ENCODE data around the gene ST3GAL3. TPM values are rescaled to one million over a fixed set of nuclear protein-coding genes. Genes with fewer than 3 reads are reported as not detected.

The ST3GAL3 gene
- total RNA-seq, 1 experiment from 2014 or later: 19.3 TPM

GRCh38 chr1:43962324-43962723 lies 255.0 kb downstream of the ST3GAL3 start:
- CTCF ChIA-PET: no interaction called here
- no TSS peak for BruUV-seq (replicated peaks)

GRCh38 chr1:43963006-43963405 lies 255.7 kb downstream of the ST3GAL3 start:
- H3K79me2 ChIP-seq (ENCODE audit: low read depth): no peaks in the 10 kb centered on the region
- no peaks in the 10 kb centered on the region for H3K27me3 ChIP-seq (ENCODE audit: insufficient read depth, low read depth)
- no peak overlapping the region for H3K27ac ChIP-seq
- DNase-seq: no peak
- intact Hi-C loops (cut with micrococcal nuclease; ENCODE audit: unreplicated experiment): no loop called here
- no peaks in the 10 kb centered on the region for H3F3A ChIP-seq (ENCODE audit: insufficient read depth, low read depth)
- H3K4me2 ChIP-seq: no peak overlapping the region
- H3K9me3 ChIP-seq (ENCODE audit: insufficient read depth, low read depth): no peaks in the 10 kb centered on the region
- no peak for TF ChIP-seq EZH2 (IDR thresholded peaks at IDR 0.05; ENCODE audit: low read depth)
- TF ChIP-seq CTCF (conservative IDR thresholded peaks at IDR 0.05): no peak
- H3K9me2 ChIP-seq (ENCODE audit: insufficient read depth): no peaks in the 10 kb centered on the region
- H3K4me1 ChIP-seq (replicated peaks; ENCODE audit: insufficient read depth): no peaks in the 10 kb centered on the region
- no peaks in the 10 kb centered on the region for H3K36me3 ChIP-seq (ENCODE audit: low read depth)
- no peak overlapping the region for H3K4me3 ChIP-seq
- H4K20me1 ChIP-seq (ENCODE audit: insufficient read depth): no peaks in the 10 kb centered on the region
- no TSS peak for BruUV-seq (replicated peaks)
- ChIA-PET POLR2A (ENCODE audit: unreplicated experiment) (no interaction called here), CTCF (no interaction called here)
- H2AFZ ChIP-seq: no peak overlapping the region

More at GRCh38 chr1:43962324-43962723, 255.0 kb downstream of the ST3GAL3 start:
- Histone ChIP-seq H3K36me3 (ENCODE audit: low read depth) (no peaks in the 10 kb centered on the region), H3K27me3 (ENCODE audit: insufficient read depth, low read depth) (no peaks in the 10 kb centered on the region), H4K20me1 (ENCODE audit: insufficient read depth) (no peaks in the 10 kb centered on the region), H3K9me3 (ENCODE audit: insufficient read depth, low read depth) (no peaks in the 10 kb centered on the region), H3K27ac (no peak overlapping the region), H2AFZ (no peak overlapping the region), H3K4me1 (replicated peaks; ENCODE audit: insufficient read depth) (no peaks in the 10 kb centered on the region), H3K4me3 (no peak overlapping the region), H3F3A (ENCODE audit: insufficient read depth, low read depth) (no peaks in the 10 kb centered on the region), H3K4me2 (no peak overlapping the region), H3K79me2 (ENCODE audit: low read depth) (no peaks in the 10 kb centered on the region), H3K9me2 (ENCODE audit: insufficient read depth) (no peaks in the 10 kb centered on the region)
- no peak for DNase-seq
- POLR2A ChIA-PET (ENCODE audit: unreplicated experiment): no interaction called here
- intact Hi-C loops (cut with micrococcal nuclease; ENCODE audit: unreplicated experiment): no loop called here
- TF ChIP-seq CTCF (conservative IDR thresholded peaks at IDR 0.05) (no peak), EZH2 (IDR thresholded peaks at IDR 0.05; ENCODE audit: low read depth) (no peak)

- H3K9me2 ChIP-seq (ENCODE audit: insufficient read depth): no peaks in the 10 kb centered on the region
- no peaks in the 10 kb centered on the region for H3K4me1 ChIP-seq (replicated peaks; ENCODE audit: insufficient read depth)
- CTCF ChIA-PET: interaction anchor here (0.7 kb wide), 1 partner anchor 1747 kb away, joined by 6 read pairs; no protein-coding TSS in a partner anchor
- H3K9me3 ChIP-seq (ENCODE audit: insufficient read depth, low read depth): no peaks in the 10 kb centered on the region
- intact Hi-C loops (cut with micrococcal nuclease; ENCODE audit: unreplicated experiment): no loop called here
- no peak for DNase-seq
- no peak overlapping the region for H3K27ac ChIP-seq
- no peak overlapping the region for H2AFZ ChIP-seq
- POLR2A ChIA-PET (ENCODE audit: unreplicated experiment): no interaction called here
- no peak overlapping the region for H3K4me2 ChIP-seq
- no peaks in the 10 kb centered on the region for H4K20me1 ChIP-seq (ENCODE audit: insufficient read depth)
- H3K27me3 ChIP-seq (ENCODE audit: insufficient read depth, low read depth): no peaks in the 10 kb centered on the region
- BruUV-seq (replicated peaks): no TSS peak
- no peaks in the 10 kb centered on the region for H3K79me2 ChIP-seq (ENCODE audit: low read depth)
- no peaks in the 10 kb centered on the region for H3K36me3 ChIP-seq (ENCODE audit: low read depth)
- TF ChIP-seq CTCF (conservative IDR thresholded peaks at IDR 0.05) (no peak), EZH2 (IDR thresholded peaks at IDR 0.05; ENCODE audit: low read depth) (no peak)
- peaks cover 4% of the 10 kb centered on the region; the same call in 1 of the 2 replicates for H3F3A ChIP-seq (ENCODE audit: insufficient read depth, low read depth)
- no peak overlapping the region for H3K4me3 ChIP-seq
Measured at GRCh38 chr1:43963890-43964289, 256.6 kb downstream of the ST3GAL3 start.

Measured in PC-9 (cell line).